ENCODE results near the gene PIKFYVE.

DNA sequence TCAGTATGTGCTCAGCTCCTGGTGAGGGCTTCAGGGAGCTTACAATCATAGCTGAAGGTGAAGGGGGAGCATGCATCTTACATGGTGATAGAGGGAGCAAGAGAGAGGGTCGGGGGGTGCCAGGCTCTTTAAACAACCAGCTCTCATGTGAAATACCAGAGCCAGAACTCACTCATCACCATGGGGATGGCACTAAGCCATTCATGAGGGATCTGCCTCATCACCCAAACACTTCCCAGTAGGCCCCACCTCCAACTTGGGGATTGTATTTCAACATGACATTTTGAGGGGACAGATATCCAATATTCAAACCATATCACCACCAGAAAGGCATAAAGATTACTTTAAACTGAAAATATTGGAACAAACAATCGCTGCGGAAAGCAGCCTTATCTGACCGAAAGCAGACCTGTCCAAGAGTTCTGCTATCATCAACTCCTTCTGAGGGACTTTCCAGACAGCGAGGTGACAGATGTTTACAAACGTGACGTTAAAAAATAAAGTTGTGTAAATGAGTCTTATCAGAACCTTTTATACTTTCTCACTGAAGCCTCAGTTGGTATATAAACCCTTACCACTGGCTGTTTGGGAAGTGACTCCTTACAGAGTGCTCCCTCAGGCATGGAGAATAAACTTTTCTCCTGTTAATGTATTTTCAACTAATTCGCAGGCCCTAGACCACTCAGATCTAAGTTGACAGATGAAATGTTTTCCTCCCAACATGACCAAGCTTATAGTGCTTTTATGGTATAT is 105.0 kb downstream of the PIKFYVE start:
- TF ChIP-seq EZH2 (IDR thresholded peaks at IDR 0.05), result no peak
- TF ChIP-seq, protein P1, sequence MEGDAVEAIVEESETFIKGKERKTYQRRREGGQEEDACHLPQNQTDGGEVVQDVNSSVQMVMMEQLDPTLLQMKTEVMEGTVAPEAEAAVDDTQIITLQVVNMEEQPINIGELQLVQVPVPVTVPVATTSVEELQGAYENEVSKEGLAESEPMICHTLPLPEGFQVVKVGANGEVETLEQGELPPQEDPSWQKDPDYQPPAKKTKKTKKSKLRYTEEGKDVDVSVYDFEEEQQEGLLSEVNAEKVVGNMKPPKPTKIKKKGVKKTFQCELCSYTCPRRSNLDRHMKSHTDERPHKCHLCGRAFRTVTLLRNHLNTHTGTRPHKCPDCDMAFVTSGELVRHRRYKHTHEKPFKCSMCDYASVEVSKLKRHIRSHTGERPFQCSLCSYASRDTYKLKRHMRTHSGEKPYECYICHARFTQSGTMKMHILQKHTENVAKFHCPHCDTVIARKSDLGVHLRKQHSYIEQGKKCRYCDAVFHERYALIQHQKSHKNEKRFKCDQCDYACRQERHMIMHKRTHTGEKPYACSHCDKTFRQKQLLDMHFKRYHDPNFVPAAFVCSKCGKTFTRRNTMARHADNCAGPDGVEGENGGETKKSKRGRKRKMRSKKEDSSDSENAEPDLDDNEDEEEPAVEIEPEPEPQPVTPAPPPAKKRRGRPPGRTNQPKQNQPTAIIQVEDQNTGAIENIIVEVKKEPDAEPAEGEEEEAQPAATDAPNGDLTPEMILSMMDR (IDR thresholded peaks at IDR 0.05), result no peak
